ENCODE data around the gene ORAI3.
"Not testable (repeated sequence)": the region's sequence is repeated elsewhere in the genome, so short reads cannot be mapped to it uniquely, and the experiment has no call there.

ORAI3 gene

GRCh38 chr16:30923554-30924075 lies 25.3 kb upstream of the ORAI3 start, which contains the start of gene FBXL19:
Gene FBXL19 (plus strand): TSS chr16:30923572. CDS start chr16:30925755, 2,183 bp downstream.
- DNase-seq (ENCODE audit: low spot score): no peak

GRCh38 chr16:30924076-30924912 lies 24.6 kb upstream of the ORAI3 start:
- DNase-seq (ENCODE audit: low spot score): no peak

- DNase-seq (ENCODE audit: low spot score): no peak
Observed at GRCh38 chr16:30924913-30925631, 23.8 kb upstream of the ORAI3 start.

GRCh38 chr16:30925632-30925987 lies 23.3 kb upstream of the ORAI3 start:
- DNase-seq (ENCODE audit: low spot score): no peak

- DNase-seq (ENCODE audit: low spot score): no peak
Observed at GRCh38 chr16:30925995-30926811, 22.7 kb upstream of the ORAI3 start.

- no peak for DNase-seq (ENCODE audit: low spot score)
Observed at GRCh38 chr16:30926937-30927788, 21.7 kb upstream of the ORAI3 start.

GRCh38 chr16:30927789-30928378 lies 21.0 kb upstream of the ORAI3 start:
- peak; percentile 87 for DNase-seq (ENCODE audit: low spot score)

GRCh38 chr16:30928390-30928789 lies 20.5 kb upstream of the ORAI3 start:
- DNase-seq (ENCODE audit: low spot score): no peak

- no peak for DNase-seq (ENCODE audit: low spot score)
Observed at GRCh38 chr16:30929167-30929566, 19.7 kb upstream of the ORAI3 start.

GRCh38 chr16:30930160-30930571 lies 18.7 kb upstream of the ORAI3 start:
- no peak for DNase-seq (ENCODE audit: low spot score)

- no peak for DNase-seq (ENCODE audit: low spot score)
Observed at GRCh38 chr16:30931068-30931650, 17.7 kb upstream of the ORAI3 start.

GRCh38 chr16:30934827-30935557 lies 13.9 kb upstream of the ORAI3 start:
- no peak for DNase-seq (ENCODE audit: low spot score)

- DNase-seq (ENCODE audit: low spot score): no peak
Observed at GRCh38 chr16:30937692-30938091, 11.2 kb upstream of the ORAI3 start.

- DNase-seq (ENCODE audit: low spot score): not testable (repeated sequence)
Observed at GRCh38 chr16:30939571-30939970, 9.3 kb upstream of the ORAI3 start.

GRCh38 chr16:30941600-30942425 lies 7.1 kb upstream of the ORAI3 start:
- peak; percentile 65 for DNase-seq (ENCODE audit: low spot score)

GRCh38 chr16:30942426-30942806 lies 6.5 kb upstream of the ORAI3 start:
- DNase-seq (ENCODE audit: low spot score): no peak

GRCh38 chr16:30944352-30944751 lies 4.5 kb upstream of the ORAI3 start:
- no peak for DNase-seq (ENCODE audit: low spot score)
